Measurements from ENCODE around the gene ACOX2. TPM values are rescaled to one million over a fixed set of nuclear protein-coding genes. Genes with fewer than 3 reads are reported as not detected.

Gene ACOX2
- total RNA-seq, 3 donors from 2014 or later (not counting 1 experiment from before 2014, with no cell fraction given) = not detected

DNA sequence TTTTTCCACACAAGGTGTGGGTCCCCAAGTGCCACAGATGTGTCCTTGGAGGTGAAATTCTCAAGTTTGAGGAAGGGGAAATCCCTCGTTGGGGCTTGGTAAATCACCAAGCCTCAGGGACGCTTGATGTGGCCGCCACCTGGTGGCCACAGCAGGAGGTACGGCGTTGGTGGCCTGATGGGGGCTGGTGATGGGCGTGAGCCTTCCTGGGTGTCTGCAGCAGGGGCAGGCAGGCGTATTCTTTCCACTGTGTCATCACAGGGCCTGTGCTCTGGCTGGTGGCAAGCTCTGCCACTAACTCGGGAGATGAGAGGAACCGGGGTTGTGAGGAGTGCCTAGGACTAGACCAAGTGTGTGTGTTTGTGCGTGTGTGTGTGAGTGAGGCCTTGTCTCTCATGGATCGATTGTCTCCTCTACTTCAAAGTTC is 4.2 kb downstream of the ACOX2 start:
- peaks cover 9% of the 10 kb centered on the region for H3K4me1 ChIP-seq (ENCODE audit: control insufficient read depth, insufficient read depth, low read length)
- no peak overlapping the region for H3K27ac ChIP-seq (ENCODE audit: low read length)
- H3K27me3 Mint-ChIP-seq (ENCODE audit: low read depth in 2 of 2) = peaks cover 0 to 6% of the 10 kb centered on the region in 2 donors
- no peak overlapping the region for H3K4me3 Mint-ChIP-seq
- H3K9me3 Mint-ChIP-seq = no peaks in the 10 kb centered on the region
- H3K27me3 ChIP-seq (ENCODE audit: control insufficient read depth, insufficient read depth, low read length) = no peaks in the 10 kb centered on the region
- no peak overlapping the region for H3K4me3 ChIP-seq (ENCODE audit: low read length)
- DNase-seq (peak; percentile 70 to 89), ATAC-seq (peak; percentile 93 to 99 (median 99))
- no peaks in the 10 kb centered on the region for H3K36me3 ChIP-seq (ENCODE audit: control insufficient read depth, insufficient read depth, low read length)
- no peaks in the 10 kb centered on the region for H3K36me3 Mint-ChIP-seq
- intact Hi-C loops (cut with micrococcal nuclease) = loop anchor here (1.0 to 5.0 kb wide), 6 partner anchors 42 to 346 kb away; partner anchors contain the start of genes HTD2, PDHB and RPP14
- no peaks in the 10 kb centered on the region for H3K9me3 ChIP-seq (ENCODE audit: control insufficient read depth, insufficient read depth, low read length)
- TF ChIP-seq, protein P1, sequence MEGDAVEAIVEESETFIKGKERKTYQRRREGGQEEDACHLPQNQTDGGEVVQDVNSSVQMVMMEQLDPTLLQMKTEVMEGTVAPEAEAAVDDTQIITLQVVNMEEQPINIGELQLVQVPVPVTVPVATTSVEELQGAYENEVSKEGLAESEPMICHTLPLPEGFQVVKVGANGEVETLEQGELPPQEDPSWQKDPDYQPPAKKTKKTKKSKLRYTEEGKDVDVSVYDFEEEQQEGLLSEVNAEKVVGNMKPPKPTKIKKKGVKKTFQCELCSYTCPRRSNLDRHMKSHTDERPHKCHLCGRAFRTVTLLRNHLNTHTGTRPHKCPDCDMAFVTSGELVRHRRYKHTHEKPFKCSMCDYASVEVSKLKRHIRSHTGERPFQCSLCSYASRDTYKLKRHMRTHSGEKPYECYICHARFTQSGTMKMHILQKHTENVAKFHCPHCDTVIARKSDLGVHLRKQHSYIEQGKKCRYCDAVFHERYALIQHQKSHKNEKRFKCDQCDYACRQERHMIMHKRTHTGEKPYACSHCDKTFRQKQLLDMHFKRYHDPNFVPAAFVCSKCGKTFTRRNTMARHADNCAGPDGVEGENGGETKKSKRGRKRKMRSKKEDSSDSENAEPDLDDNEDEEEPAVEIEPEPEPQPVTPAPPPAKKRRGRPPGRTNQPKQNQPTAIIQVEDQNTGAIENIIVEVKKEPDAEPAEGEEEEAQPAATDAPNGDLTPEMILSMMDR (IDR thresholded peaks at IDR 0.05) = peak; percentile 86
- WGBS (ENCODE audit: insufficient coverage) = 17% methylated on average over 10 of the region's 11 CpGs
- peaks cover 8 to 10% of the 10 kb centered on the region in 2 donors for H3K4me1 Mint-ChIP-seq
- H3K27ac Mint-ChIP-seq = peak overlapping the region in 1 of 2 donors; percentile 75

DNA sequence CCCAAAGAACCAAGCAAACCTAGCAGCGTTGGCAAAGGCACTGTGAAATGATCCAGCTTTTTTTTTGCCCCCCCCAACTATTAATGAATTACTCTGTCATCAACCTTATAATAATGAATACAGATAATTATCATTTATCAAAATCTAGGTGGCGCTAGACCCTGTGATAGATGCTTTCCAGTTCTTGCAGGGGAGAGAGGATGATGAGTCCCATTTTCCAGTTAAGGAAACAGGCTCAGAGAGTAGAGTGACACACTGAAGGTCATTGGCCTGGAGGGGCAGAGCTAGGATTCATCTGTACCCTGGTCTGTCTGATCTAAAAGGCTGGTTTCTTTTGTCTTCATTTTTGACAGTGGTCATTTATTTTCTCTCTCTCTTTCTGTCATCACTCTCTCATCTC is 5.0 kb downstream of the ACOX2 start:
- ATAC-seq = no peak
- TF ChIP-seq, protein P1 (IDR thresholded peaks at IDR 0.05) = no peak
- no peak overlapping the region for H3K27ac Mint-ChIP-seq

DNA sequence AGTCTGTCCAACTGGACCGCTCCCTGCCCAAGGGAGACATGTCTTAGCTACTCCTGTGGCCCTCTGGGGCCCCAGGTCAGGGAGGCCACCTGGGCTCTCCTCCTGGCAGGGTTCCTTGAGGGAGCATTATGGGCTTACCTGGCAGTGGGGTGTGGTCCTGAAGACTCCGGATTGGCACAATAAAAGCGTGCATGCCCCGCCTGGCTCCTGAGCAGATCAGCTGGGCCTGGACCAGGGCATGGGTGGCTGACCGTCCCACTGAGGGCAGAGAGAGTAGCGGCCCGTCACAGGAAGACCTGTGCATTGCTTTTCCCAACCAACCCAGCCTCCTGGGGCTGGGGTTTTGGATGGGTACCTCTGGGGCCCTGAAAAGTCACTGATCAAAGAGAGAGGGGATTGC is 5.4 kb downstream of the ACOX2 start:
- Histone ChIP-seq H3K9me3 (ENCODE audit: control insufficient read depth, insufficient read depth, low read length) (no peaks in the 10 kb centered on the region), H3K36me3 (ENCODE audit: control insufficient read depth, insufficient read depth, low read length) (no peaks in the 10 kb centered on the region), H3K27ac (ENCODE audit: low read length) (no peak overlapping the region), H3K4me1 (ENCODE audit: control insufficient read depth, insufficient read depth, low read length) (peaks cover 9% of the 10 kb centered on the region), H3K27me3 (ENCODE audit: control insufficient read depth, insufficient read depth, low read length) (no peaks in the 10 kb centered on the region), H3K4me3 (ENCODE audit: low read length) (no peak overlapping the region)
- Mint-ChIP-seq H3K4me1 (peaks cover 8 to 10% of the 10 kb centered on the region in 2 donors), H3K9me3 (no peaks in the 10 kb centered on the region), H3K4me3 (no peak overlapping the region), H3K27me3 (ENCODE audit: low read depth in 2 of 2) (peaks cover 0 to 6% of the 10 kb centered on the region in 2 donors), H3K27ac (no peak overlapping the region), H3K36me3 (no peaks in the 10 kb centered on the region)
- DNase-seq = no peak
- 94% methylated on average over 7 of the region's 7 CpGs for whole genome bisulfite sequencing (ENCODE audit: insufficient coverage)
- intact Hi-C loops (cut with micrococcal nuclease) = loop anchor here (5.0 kb wide), 1 partner anchor 344 kb away; no protein-coding TSS in a partner anchor
- no peak for ATAC-seq
- TF ChIP-seq, protein P1 (IDR thresholded peaks at IDR 0.05) = no peak

More for the DNA sequence above, 5.0 kb downstream of the ACOX2 start:
- WGBS (ENCODE audit: insufficient coverage) = 79% methylated on average over 2 of the region's 2 CpGs
- intact Hi-C loops (cut with micrococcal nuclease) = loop anchor here (1.0 to 5.0 kb wide), 6 partner anchors 41 to 345 kb away; partner anchors contain the start of genes HTD2, PDHB and RPP14
- H3K4me1 Mint-ChIP-seq = peaks cover 8 to 10% of the 10 kb centered on the region in 2 donors
- no peaks in the 10 kb centered on the region for H3K36me3 ChIP-seq (ENCODE audit: control insufficient read depth, insufficient read depth, low read length)
- H3K36me3 Mint-ChIP-seq = no peaks in the 10 kb centered on the region
- H3K27ac ChIP-seq (ENCODE audit: low read length) = no peak overlapping the region
- H3K4me3 Mint-ChIP-seq = no peak overlapping the region
- H3K27me3 Mint-ChIP-seq (ENCODE audit: low read depth in 2 of 2) = peaks cover 0 to 6% of the 10 kb centered on the region in 2 donors
- H3K9me3 Mint-ChIP-seq = no peaks in the 10 kb centered on the region
- H3K4me1 ChIP-seq (ENCODE audit: control insufficient read depth, insufficient read depth, low read length) = peaks cover 9% of the 10 kb centered on the region
- H3K27me3 ChIP-seq (ENCODE audit: control insufficient read depth, insufficient read depth, low read length) = no peaks in the 10 kb centered on the region
- H3K4me3 ChIP-seq (ENCODE audit: low read length) = no peak overlapping the region
- no peaks in the 10 kb centered on the region for H3K9me3 ChIP-seq (ENCODE audit: control insufficient read depth, insufficient read depth, low read length)
- DNase-seq = no peak

Data from natural killer cell (primary cell).